GM21360 (cell line): ENCODE results near the gene FBXO8.

Experiments used
- ATAC-seq: cut with Tn5 transposase; IDR thresholded peaks from one replicate; pipeline ENCODE4 v1.9.1; 2021; ENCODE audit warnings: mild to moderate bottlenecking, moderate library complexity; ENCODE audit not compliant: unreplicated experiment

The FBXO8 gene

GRCh38 chr4:174211622-174212044, 71.8 kb downstream of the FBXO8 start:
- ATAC-seq: no peak

- no peak for ATAC-seq
These were observed 72.4 kb downstream of the FBXO8 start for GRCh38 chr4:174210952-174211490.

GRCh38 chr4:174210354-174210753, 73.1 kb downstream of the FBXO8 start:
- no peak for ATAC-seq

GRCh38 chr4:174209341-174209740, 74.1 kb downstream of the FBXO8 start:
- ATAC-seq: no peak

- ATAC-seq: no peak
These were observed 76.1 kb downstream of the FBXO8 start for GRCh38 chr4:174207367-174207766.

- ATAC-seq: no peak
These were observed 79.2 kb downstream of the FBXO8 start for GRCh38 chr4:174204164-174204831.

GRCh38 chr4:174201871-174202270, 81.6 kb downstream of the FBXO8 start:
- no peak for ATAC-seq

GRCh38 chr4:174199735-174200134, 83.7 kb downstream of the FBXO8 start:
- no peak for ATAC-seq

- no peak for ATAC-seq
These were observed 84.6 kb downstream of the FBXO8 start for GRCh38 chr4:174198828-174199227.

- no peak for ATAC-seq
These were observed 85.1 kb downstream of the FBXO8 start for GRCh38 chr4:174198396-174198795.

GRCh38 chr4:174193438-174194374, 89.8 kb downstream of the FBXO8 start:
- no peak for ATAC-seq

- ATAC-seq: no peak
These were observed 90.5 kb downstream of the FBXO8 start for GRCh38 chr4:174192943-174193342.

- no peak for ATAC-seq
These were observed 92.5 kb downstream of the FBXO8 start for GRCh38 chr4:174190832-174191500.

GRCh38 chr4:174189392-174190015, 94.0 kb downstream of the FBXO8 start:
- ATAC-seq: no peak
